Fibroblast of villous mesenchyme (primary cell): ENCODE data around the gene TMEM86A. TPM values are rescaled to one million over a fixed set of nuclear protein-coding genes. Genes with fewer than 3 reads are reported as not detected.

Experiments
- DNase-seq: peaks from one replicate; pipeline ENCODE4 v3.0.0-alpha.2; 2010; ENCODE audit warnings: low read depth
- H3K4me3 ChIP-seq: 2 replicates; pipeline ENCODE4 v1.5.1; 2011; ENCODE audit warnings: low read depth, mild to moderate bottlenecking, low read length
- total RNA-seq: library from RNA; depleted of rRNA; stranded (reverse); fragments of >200 nt; gene quantifications from 2 replicates; pipeline ENCODE4 v1.2.3, GENCODE V29; 2012
- TF ChIP-seq, protein P1 (sequence below): IDR thresholded peaks from 2 replicates; pipeline ENCODE4 v1.5.1; 2012; ENCODE audit warnings: low read depth, mild to moderate bottlenecking, low read length; ENCODE audit not compliant: insufficient read depth

The TMEM86A gene
- total RNA-seq, 1 donor, result 0.43 TPM

DNA sequence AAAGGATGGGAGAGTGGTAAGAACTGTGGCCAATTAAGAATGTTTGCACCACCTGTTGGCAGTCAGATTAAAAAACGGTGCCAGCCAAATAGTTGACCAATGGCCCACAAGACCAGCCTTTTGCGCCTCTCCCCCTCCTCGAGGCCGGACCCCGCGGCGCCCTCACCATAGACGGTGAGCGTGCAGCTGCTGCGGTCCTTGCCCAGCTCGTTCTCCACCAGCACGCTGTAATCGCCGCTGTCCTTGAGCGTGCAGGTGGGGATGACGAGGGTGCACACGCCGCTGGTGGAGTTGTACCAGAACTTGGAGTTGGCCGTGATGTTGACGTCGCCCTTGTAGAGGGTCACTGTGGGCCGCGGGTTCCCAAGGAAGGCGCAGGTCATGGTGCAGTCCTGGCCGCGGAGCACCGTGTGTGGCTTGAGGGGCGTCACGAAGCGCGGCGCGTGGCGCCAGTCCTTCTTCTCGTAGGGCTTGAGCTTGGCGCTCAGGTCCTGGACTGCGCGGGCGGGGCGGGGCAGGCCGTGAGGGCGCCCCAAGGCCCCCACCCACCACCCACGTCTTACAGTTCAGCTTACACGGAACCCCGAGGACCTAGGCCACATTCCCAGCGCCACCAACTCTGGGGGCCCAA is 7.2 kb downstream of the TMEM86A start:
- TF ChIP-seq, protein P1, sequence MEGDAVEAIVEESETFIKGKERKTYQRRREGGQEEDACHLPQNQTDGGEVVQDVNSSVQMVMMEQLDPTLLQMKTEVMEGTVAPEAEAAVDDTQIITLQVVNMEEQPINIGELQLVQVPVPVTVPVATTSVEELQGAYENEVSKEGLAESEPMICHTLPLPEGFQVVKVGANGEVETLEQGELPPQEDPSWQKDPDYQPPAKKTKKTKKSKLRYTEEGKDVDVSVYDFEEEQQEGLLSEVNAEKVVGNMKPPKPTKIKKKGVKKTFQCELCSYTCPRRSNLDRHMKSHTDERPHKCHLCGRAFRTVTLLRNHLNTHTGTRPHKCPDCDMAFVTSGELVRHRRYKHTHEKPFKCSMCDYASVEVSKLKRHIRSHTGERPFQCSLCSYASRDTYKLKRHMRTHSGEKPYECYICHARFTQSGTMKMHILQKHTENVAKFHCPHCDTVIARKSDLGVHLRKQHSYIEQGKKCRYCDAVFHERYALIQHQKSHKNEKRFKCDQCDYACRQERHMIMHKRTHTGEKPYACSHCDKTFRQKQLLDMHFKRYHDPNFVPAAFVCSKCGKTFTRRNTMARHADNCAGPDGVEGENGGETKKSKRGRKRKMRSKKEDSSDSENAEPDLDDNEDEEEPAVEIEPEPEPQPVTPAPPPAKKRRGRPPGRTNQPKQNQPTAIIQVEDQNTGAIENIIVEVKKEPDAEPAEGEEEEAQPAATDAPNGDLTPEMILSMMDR, result no peak
- peak overlapping the region; percentile 53 for H3K4me3 ChIP-seq
- no peak for DNase-seq

DNA sequence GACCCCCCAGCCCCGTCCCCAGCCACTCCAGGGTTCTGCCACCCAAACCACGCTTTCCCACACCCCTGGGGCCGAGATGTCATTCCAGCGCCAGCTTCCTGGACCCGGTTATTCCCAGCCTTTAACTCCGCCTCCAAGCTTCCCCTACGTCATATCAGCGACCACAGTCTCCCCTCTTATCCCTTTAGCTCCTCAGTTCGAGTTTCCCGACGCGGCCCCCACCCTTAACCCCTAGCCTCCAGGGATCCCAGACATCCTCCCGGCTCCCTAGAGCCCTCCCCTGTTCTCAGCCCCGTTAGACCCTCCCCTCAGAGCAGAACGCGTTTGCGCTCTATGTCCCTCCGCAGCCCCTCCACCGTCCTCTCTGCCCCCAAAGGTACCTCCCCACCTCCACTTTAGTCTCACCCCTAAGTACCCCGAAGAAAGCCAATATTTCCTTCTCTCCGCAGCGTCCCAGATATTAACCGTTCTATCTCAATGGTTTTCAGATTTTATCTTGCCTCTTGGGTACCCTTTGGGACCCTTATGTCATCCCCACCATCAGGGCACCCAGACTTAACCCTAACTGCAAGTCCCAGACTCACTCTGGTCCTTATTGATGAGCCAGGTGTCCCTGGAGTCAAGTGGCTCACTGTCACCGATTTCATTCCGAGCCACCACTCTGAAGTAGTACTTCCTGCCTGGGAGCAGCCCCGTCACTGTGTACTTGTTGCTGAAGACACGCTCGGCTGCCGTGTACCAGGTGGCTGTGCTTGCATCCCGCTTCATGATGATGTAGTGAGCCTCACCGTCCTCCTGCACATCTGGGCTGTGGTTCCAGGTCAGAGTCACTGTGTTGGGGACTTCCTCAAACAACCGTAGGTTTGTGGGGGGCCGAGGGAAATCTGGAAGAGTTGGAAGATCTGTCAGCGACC is 8.0 kb downstream of the TMEM86A start:
- DNase-seq, result peak; percentile 36
- TF ChIP-seq, protein P1, result no peak
- H3K4me3 ChIP-seq, result peak overlapping the region; percentile 53

DNA sequence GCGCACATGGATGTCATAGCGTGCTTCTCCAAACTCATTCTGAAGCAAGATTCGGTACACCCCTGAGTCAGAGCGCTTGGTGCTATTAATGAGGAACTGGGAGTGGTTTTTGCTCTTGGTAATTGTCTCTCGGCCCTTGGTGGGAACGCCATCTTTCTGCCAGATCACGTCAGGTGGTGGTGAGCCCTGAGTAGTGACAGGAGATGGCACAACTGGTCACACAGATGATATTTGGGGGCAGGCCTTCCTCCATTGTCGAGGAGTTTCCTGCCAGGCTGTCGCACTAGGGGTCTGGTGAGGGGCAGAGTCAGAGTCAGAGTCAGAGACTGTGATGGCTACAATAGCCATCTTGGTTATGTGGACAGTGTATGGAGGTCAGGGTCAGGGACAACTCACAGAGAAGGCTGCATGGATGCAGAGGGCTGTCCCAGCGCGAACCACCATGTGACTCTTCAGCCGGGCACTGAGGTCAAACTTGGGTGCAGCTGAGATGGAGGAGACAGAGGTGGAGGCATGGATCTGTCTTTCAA is 9.3 kb downstream of the TMEM86A start:
- TF ChIP-seq, protein P1, result no peak
- no peak for DNase-seq
- no peak overlapping the region for H3K4me3 ChIP-seq

DNA sequence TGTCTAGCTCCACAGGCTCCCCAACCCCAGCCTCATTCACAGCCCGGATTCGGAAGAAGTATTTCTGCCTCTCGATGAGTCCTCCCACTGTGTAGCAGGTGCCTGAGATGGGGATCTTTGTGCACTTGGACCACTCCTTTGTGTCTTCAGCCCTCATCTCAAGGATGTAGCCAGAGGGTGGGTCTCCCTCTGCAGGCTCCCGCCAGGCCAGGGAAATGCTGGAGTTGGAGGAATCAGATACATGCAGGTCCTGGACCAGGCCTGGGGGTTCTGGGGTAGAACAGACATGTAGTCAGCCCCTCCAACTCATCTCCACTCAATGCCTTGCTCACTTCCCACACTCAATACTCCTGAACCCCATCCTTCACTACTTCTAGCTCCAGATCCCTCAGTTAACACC is 10.8 kb downstream of the TMEM86A start:
- TF ChIP-seq, protein P1, result no peak
- DNase-seq, result no peak
- no peak overlapping the region for H3K4me3 ChIP-seq

DNA sequence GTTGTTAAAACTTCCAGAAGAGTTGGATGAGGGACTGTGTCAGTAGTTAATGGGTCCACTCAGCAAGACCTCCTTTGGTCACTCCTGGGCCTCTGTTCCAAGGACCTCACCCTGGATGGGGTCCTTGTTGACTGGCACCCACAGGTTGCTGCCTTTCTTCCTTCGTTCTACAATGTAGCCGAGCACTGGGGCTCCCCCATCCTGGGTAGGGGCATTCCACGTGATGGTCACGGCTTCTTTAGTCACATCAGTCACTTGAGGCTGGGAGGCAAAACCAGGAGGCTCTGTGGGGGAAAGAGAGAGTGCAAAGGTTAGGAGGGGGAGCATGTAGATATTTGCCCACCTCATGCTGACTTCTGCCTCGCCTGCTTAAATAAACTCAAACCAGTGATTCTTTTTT is 12.0 kb downstream of the TMEM86A start:
- H3K4me3 ChIP-seq, result no peak overlapping the region
- TF ChIP-seq, protein P1, result no peak
- no peak for DNase-seq

DNA sequence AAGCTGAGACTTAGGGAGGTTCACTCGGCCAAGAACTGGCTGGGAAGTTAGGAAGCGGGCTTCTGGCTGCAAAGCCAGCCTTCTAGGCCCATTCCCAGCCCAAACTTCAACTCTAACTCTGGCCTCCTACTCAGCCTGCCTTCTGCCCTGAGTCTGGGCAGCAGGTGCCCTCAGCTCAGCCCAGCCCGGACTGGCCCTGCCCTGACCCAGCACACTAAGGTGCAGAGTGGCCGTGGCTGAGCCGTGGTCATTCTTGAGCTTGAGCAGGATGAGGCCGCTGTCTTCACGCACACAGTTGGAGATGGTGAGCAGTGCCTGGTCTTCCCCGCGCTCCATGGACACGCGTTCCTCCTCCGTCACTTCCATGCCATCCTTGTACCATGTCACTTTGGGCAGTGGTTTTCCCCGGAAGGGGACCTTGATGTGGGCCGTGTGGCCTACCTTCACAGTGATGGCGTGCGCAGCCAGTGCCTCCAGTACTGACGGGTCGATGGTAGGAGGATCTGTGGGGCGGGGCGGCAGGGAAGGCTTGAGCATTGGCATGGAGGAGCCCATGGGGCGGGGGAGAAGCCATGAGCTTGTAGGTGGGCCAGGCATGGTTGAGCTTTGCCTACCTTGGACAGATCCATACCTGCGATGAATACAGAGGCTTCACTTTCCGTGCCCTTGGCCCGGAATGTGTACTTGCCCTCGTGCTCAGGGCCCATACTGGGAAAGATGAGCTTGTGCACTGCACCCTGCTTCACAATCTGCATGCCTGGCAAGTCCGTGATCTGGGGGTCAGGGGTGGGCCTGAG is 15.3 kb downstream of the TMEM86A start:
- DNase-seq, result no peak
- H3K4me3 ChIP-seq, result no peak overlapping the region
- TF ChIP-seq, protein P1, result no peak
